H9 (cell line): ENCODE measurements around the gene SLC22A12. TPM values are rescaled to one million over a fixed set of nuclear protein-coding genes. Genes with fewer than 3 reads are reported as not detected.

Experiments used
- DNase-seq: peaks from one replicate; pipeline ENCODE4 v3.0.0-alpha.2; 2017
- H2AFZ ChIP-seq: one replicate; pipeline ENCODE4 v1.6.1; 2013; ENCODE audit warnings: mild to moderate bottlenecking, low read length, control low read depth, moderate library complexity
- H2AK5ac ChIP-seq: 2 replicates; pipeline ENCODE4 v1.6.1; 2013; ENCODE audit warnings: low read length, control low read depth, mixed read lengths; ENCODE audit not compliant: insufficient read length
- H2BK120ac ChIP-seq: one replicate; pipeline ENCODE4 v1.6.1; 2013; ENCODE audit warnings: low read depth, mild to moderate bottlenecking, low read length, control low read depth, inconsistent platforms; ENCODE audit not compliant: poor library complexity, severe bottlenecking
- H2BK12ac ChIP-seq: 2 replicates; pipeline ENCODE4 v1.6.1; 2013; ENCODE audit warnings: low read length, control low read depth, mixed read lengths, low read depth; ENCODE audit not compliant: insufficient read length
- H2BK15ac ChIP-seq: 2 replicates; pipeline ENCODE4 v1.6.1; 2013; ENCODE audit warnings: low read depth, low read length, control low read depth
- H2BK20ac ChIP-seq: one replicate; pipeline ENCODE4 v1.6.1; 2013; ENCODE audit warnings: low read depth, mild to moderate bottlenecking, low read length, control low read depth, inconsistent platforms; ENCODE audit not compliant: poor library complexity, severe bottlenecking
- H2BK5ac ChIP-seq: 2 replicates; pipeline ENCODE4 v1.6.1; 2013; ENCODE audit warnings: low read length, control low read depth, mixed read lengths; ENCODE audit not compliant: insufficient read length
- H3K14ac ChIP-seq: 2 replicates; pipeline ENCODE4 v1.6.1; 2013; ENCODE audit warnings: low read length, control low read depth; ENCODE audit not compliant: insufficient read depth
- H3K18ac ChIP-seq: 2 replicates; pipeline ENCODE4 v1.6.1; 2013; ENCODE audit warnings: low read depth, mild to moderate bottlenecking, mixed read lengths, low read length, control low read depth; ENCODE audit not compliant: insufficient read length
- H3K23ac ChIP-seq: 2 replicates; pipeline ENCODE4 v1.6.1; 2013; ENCODE audit warnings: low read length, control low read depth, mixed read lengths, low read depth; ENCODE audit not compliant: insufficient read length
- H3K23me2 ChIP-seq: 2 replicates; pipeline ENCODE4 v1.6.1; 2013; ENCODE audit warnings: low read depth, mild to moderate bottlenecking, mixed read lengths, low read length, control low read depth; ENCODE audit not compliant: insufficient read length, poor library complexity, severe bottlenecking
- H3K27ac ChIP-seq: 2 replicates; pipeline ENCODE4 v1.5.1; 2013; ENCODE audit warnings: low read length, control low read depth, mixed read lengths, low read depth; ENCODE audit not compliant: insufficient read length
- H3K27me3 ChIP-seq: 2 replicates; pipeline ENCODE4 v1.6.1; 2013; ENCODE audit warnings: low read length, control low read depth, inconsistent platforms; ENCODE audit not compliant: insufficient read depth
- H3K4ac ChIP-seq: 2 replicates; pipeline ENCODE4 v1.6.1; 2013; ENCODE audit warnings: low read depth, mild to moderate bottlenecking, control low read depth, inconsistent platforms, low read length, moderate library complexity
- H3K4me1 ChIP-seq: 2 replicates; pipeline ENCODE4 v1.6.1; 2013; ENCODE audit warnings: low read length, control low read depth, inconsistent platforms; ENCODE audit not compliant: insufficient read depth
- H3K4me2 ChIP-seq: 2 replicates; pipeline ENCODE4 v1.6.1; 2013; ENCODE audit warnings: low read length, control low read depth, mixed read lengths; ENCODE audit not compliant: insufficient read length, insufficient read depth
- H3K56ac ChIP-seq: 2 replicates; pipeline ENCODE4 v1.6.1; 2013; ENCODE audit warnings: low read depth, mild to moderate bottlenecking, mixed read lengths, low read length, control low read depth; ENCODE audit not compliant: insufficient read length
- H3K79me1 ChIP-seq: 2 replicates; pipeline ENCODE4 v1.6.1; 2013; ENCODE audit warnings: low read depth, mild to moderate bottlenecking, moderate library complexity, low read length, control low read depth, inconsistent platforms; ENCODE audit not compliant: insufficient read depth, poor library complexity, severe bottlenecking
- H3K79me2 ChIP-seq: 2 replicates; pipeline ENCODE4 v1.6.1; 2013; ENCODE audit warnings: low read length, control low read depth, inconsistent platforms; ENCODE audit not compliant: insufficient read depth
- H3K9ac ChIP-seq: 2 replicates; pipeline ENCODE4 v1.6.1; 2013; ENCODE audit warnings: low read length, control low read depth, mixed read lengths; ENCODE audit not compliant: insufficient read length; ENCODE audit errors: extremely low read depth
- H3K9me3 ChIP-seq: one replicate; pipeline ENCODE4 v1.6.1; 2013; ENCODE audit warnings: low read depth, low read length, inconsistent platforms; ENCODE audit not compliant: control insufficient read depth
- H3T11ph ChIP-seq: one replicate; pipeline ENCODE4 v1.6.1; 2013; ENCODE audit warnings: mild to moderate bottlenecking, low read length, control low read depth, inconsistent platforms
- H4K20me1 ChIP-seq: one replicate; pipeline ENCODE4 v1.6.1; 2013; ENCODE audit not compliant: control insufficient read depth, insufficient read length, insufficient read depth
- H4K5ac ChIP-seq: 2 replicates; pipeline ENCODE4 v1.6.1; 2013; ENCODE audit warnings: low read depth, mild to moderate bottlenecking, mixed read lengths, low read length, control low read depth; ENCODE audit not compliant: insufficient read length
- H4K8ac ChIP-seq: replicated peaks from 2 replicates; pipeline ENCODE4 v1.6.1; 2013; ENCODE audit warnings: low read length, control low read depth, mixed read lengths, low read depth; ENCODE audit not compliant: insufficient read length
- H4K91ac ChIP-seq: 2 replicates; pipeline ENCODE4 v1.6.1; 2013; ENCODE audit warnings: low read depth, mild to moderate bottlenecking, moderate library complexity, mixed read lengths, low read length, control low read depth; ENCODE audit not compliant: insufficient read length
- H3K27ac Mint-ChIP-seq, 3 experiments: 2 replicates in 2 of 3; 3 replicates in 1 of 3; pipeline ENCODE4 v1.8.0; 2020 to 2021; ENCODE audit warnings: mixed read lengths in 3 of 3, mild to moderate bottlenecking in 1 of 3, moderate library complexity in 1 of 3
- H3K27me3 Mint-ChIP-seq: 2 replicates; pipeline ENCODE4 v1.8.0; 2021; ENCODE audit warnings: low read depth, mild to moderate bottlenecking, moderate library complexity, mixed read lengths
- H3K36me3 Mint-ChIP-seq, 3 experiments: 2 replicates in 2 of 3; 3 replicates in 1 of 3; pipeline ENCODE4 v1.8.0; 2020 to 2021; ENCODE audit warnings: low read depth in 3 of 3, mixed read lengths in 3 of 3; ENCODE audit not compliant: insufficient read depth in 1 of 3
- H3K4me1 Mint-ChIP-seq, 2 experiments: 2 replicates each; pipeline ENCODE4 v1.8.0; 2020; ENCODE audit warnings: mixed read lengths in 2 of 2
- H3K4me3 Mint-ChIP-seq, 2 experiments: 2 replicates in 1 of 2; 3 replicates in 1 of 2; pipeline ENCODE4 v1.8.0; 2020 to 2021; ENCODE audit warnings: mild to moderate bottlenecking in 2 of 2, mixed read lengths in 2 of 2, moderate library complexity in 1 of 2
- H3K9me3 Mint-ChIP-seq, 2 experiments: 2 replicates in 1 of 2; 3 replicates in 1 of 2; pipeline ENCODE4 v1.8.0; 2020; ENCODE audit warnings: mild to moderate bottlenecking in 2 of 2, mixed read lengths in 2 of 2, moderate library complexity in 1 of 2
- WGBS: extraction: QIAGEN DNeasy Blood & Tissue Kit; methylation state at CpG from one replicate; pipeline ENCODE4 v1.1.7; 2013; ENCODE audit warnings: missing lambda C conversion rate, low lambda C conversion rate, mixed read lengths; ENCODE audit not compliant: insufficient read length; ENCODE audit errors: extremely low coverage; 5-methylcytosine and 5-hydroxymethylcytosine counted together
- long read RNA-seq: library from polyadenylated mRNA; unstranded; transcript quantifications from one replicate; pipeline ENCODE4 v2.0.0, GENCODE V29; 2020
- total RNA-seq: library from RNA; stranded (reverse); gene quantifications from 2 replicates; pipeline ENCODE4 v1.2.1, GENCODE V29; 2021
- TF ChIP-seq, protein P1 (sequence below): fragments of 200-600 bp; sonication (generic); conservative IDR thresholded peaks from 3 replicates; pipeline ENCODE4 v1.8.0; 2021; ENCODE audit warnings: antibody characterized with exemption, mild to moderate bottlenecking

Gene SLC22A12
- not detected in 2 replicates for total RNA-seq
- long read RNA-seq = 0 reads

DNA sequence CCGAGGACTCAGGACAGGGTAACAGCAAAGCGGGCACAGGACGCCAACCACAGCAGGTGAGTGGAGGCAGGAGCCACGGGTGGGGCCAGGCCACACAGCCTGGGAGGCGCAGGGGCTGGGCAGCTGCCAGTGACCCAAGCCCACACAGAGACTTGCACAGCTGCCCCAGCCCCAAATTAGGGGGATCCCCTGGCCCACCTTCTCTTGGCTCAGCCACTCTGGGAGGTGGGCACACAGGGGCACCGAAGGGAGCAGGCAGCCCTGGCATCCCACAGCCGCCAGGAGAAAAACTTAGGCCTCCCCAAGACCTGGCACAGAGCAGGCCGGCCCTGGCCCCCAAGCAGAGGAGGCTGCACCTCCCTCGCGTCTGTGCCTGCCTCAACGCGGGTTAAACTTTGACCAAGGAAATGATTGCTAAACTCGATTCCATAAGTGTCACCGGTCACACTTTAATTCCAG is at the start of gene SLC22A12:
TSS of gene SLC22A12 (plus strand) at position 458 of the 459 bp plus-strand sequence. CDS start 337 bp downstream, outside the sequence.
- Histone ChIP-seq H3K9ac (no peak within 1 kb of the TSS), H3T11ph (no peak within 1 kb of the TSS), H2BK5ac (no peak within 1 kb of the TSS), H3K27ac (no peak within 1 kb of the TSS), H2BK15ac (no peak within 1 kb of the TSS), H3K4me2 (no peak within 1 kb of the TSS), H3K27me3 (no peaks in the 10 kb centered on the region), H3K9me3 (no peaks in the 10 kb centered on the region), H4K91ac (no peak within 1 kb of the TSS), H4K8ac (no peak within 1 kb of the TSS), H3K56ac (no peak within 1 kb of the TSS), H3K79me2 (no peaks in the 10 kb centered on the region), H4K20me1 (no peaks in the 10 kb centered on the region), H2BK12ac (no peak within 1 kb of the TSS), H2BK20ac (no peak within 1 kb of the TSS), H3K23me2 (no peaks in the 10 kb centered on the region), H2AFZ (no peak within 1 kb of the TSS), H3K79me1 (no peaks in the 10 kb centered on the region), H3K14ac (peak within 1 kb of the TSS; percentile 41; the same call in 1 of the 2 replicates), H2BK120ac (no peak within 1 kb of the TSS), H3K23ac (no peak within 1 kb of the TSS), H3K4me1 (no peaks in the 10 kb centered on the region), H2AK5ac (no peak within 1 kb of the TSS), H4K5ac (no peak within 1 kb of the TSS), H3K4ac (no peak within 1 kb of the TSS), H3K18ac (no peak within 1 kb of the TSS)
- no CpG with 5 or more reads among the region's 14 CpGs for WGBS
- no peaks in the 10 kb centered on the region for H3K4me1 Mint-ChIP-seq
- no peak for DNase-seq
- TF ChIP-seq, protein P1, sequence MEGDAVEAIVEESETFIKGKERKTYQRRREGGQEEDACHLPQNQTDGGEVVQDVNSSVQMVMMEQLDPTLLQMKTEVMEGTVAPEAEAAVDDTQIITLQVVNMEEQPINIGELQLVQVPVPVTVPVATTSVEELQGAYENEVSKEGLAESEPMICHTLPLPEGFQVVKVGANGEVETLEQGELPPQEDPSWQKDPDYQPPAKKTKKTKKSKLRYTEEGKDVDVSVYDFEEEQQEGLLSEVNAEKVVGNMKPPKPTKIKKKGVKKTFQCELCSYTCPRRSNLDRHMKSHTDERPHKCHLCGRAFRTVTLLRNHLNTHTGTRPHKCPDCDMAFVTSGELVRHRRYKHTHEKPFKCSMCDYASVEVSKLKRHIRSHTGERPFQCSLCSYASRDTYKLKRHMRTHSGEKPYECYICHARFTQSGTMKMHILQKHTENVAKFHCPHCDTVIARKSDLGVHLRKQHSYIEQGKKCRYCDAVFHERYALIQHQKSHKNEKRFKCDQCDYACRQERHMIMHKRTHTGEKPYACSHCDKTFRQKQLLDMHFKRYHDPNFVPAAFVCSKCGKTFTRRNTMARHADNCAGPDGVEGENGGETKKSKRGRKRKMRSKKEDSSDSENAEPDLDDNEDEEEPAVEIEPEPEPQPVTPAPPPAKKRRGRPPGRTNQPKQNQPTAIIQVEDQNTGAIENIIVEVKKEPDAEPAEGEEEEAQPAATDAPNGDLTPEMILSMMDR = no peak
- H3K36me3 Mint-ChIP-seq = no peaks in the 10 kb centered on the region; a peak in 2 of 7 replicates
- H3K27ac Mint-ChIP-seq = no peak within 1 kb of the TSS
- no peak within 1 kb of the TSS for H3K4me3 Mint-ChIP-seq
- H3K9me3 Mint-ChIP-seq = peaks cover 9 to 11% of the 10 kb centered on the region in 2 experiments
- H3K27me3 Mint-ChIP-seq = peaks cover 37% of the 10 kb centered on the region
